ENCODE data around the gene WNT6.

Gene WNT6

GRCh38 chr2:218880859-218881594 is 21.4 kb downstream of the WNT6 start:
- no peak overlapping the region for H3K4me3 ChIP-seq (ENCODE audit: low read length)
- no peak for DNase-seq
- no peak overlapping the region for H2BK120ac ChIP-seq (ENCODE audit: low read depth, low read length)
- no peak overlapping the region for H2AK5ac ChIP-seq (ENCODE audit: low read length)
- H3K79me1 ChIP-seq (ENCODE audit: low read length): no peaks in the 10 kb centered on the region
- H3K27ac ChIP-seq (ENCODE audit: low read depth, low read length): no peak overlapping the region
- no peaks in the 10 kb centered on the region for H3K79me2 ChIP-seq (ENCODE audit: control insufficient read depth, insufficient read depth, low read length)
- H3K23ac ChIP-seq (ENCODE audit: low read length): no peak overlapping the region
- H3K4ac ChIP-seq (ENCODE audit: low read depth, low read length): no peak overlapping the region
- no peak overlapping the region for H3K4me2 ChIP-seq (ENCODE audit: low read length)
- H3K4me1 ChIP-seq (ENCODE audit: control insufficient read depth, low read depth, low read length): no peaks in the 10 kb centered on the region
- no peak overlapping the region for H3K9ac ChIP-seq (ENCODE audit: low read length)
- no peak overlapping the region for H4K8ac ChIP-seq (ENCODE audit: low read depth, low read length)
- no peak overlapping the region for H4K5ac ChIP-seq (ENCODE audit: low read length)
- H3K18ac ChIP-seq (ENCODE audit: low read length): no peak overlapping the region
- no peak overlapping the region for H2BK15ac ChIP-seq (replicated peaks; ENCODE audit: low read depth)
- H3K27me3 ChIP-seq (ENCODE audit: insufficient read depth, low read length, poor library complexity): peaks cover 76% of the 10 kb centered on the region
- no peaks in the 10 kb centered on the region for H3K36me3 ChIP-seq (ENCODE audit: control insufficient read depth, insufficient read depth, low read length)
- WGBS (ENCODE audit: extremely low coverage, insufficient coverage, low lambda C conversion rate): no CpG with 5 or more reads among the region's 24 CpGs
- no peak overlapping the region for H3K56ac ChIP-seq (ENCODE audit: low read length)
- H2BK5ac ChIP-seq (ENCODE audit: low read length): no peak overlapping the region

GRCh38 chr2:218881744-218882460 is 22.3 kb downstream of the WNT6 start:
- H3K18ac ChIP-seq (ENCODE audit: low read length): no peak overlapping the region
- H3K27me3 ChIP-seq (ENCODE audit: insufficient read depth, low read length, poor library complexity): peaks cover 75% of the 10 kb centered on the region
- H3K56ac ChIP-seq (ENCODE audit: low read length): no peak overlapping the region
- no peak overlapping the region for H2BK120ac ChIP-seq (ENCODE audit: low read depth, low read length)
- no peak overlapping the region for H2AK5ac ChIP-seq (ENCODE audit: low read length)
- H3K4me3 ChIP-seq (ENCODE audit: low read length): no peak overlapping the region
- WGBS (ENCODE audit: extremely low coverage, insufficient coverage, low lambda C conversion rate): no CpG with 5 or more reads among the region's 13 CpGs
- H3K4ac ChIP-seq (ENCODE audit: low read depth, low read length): no peak overlapping the region
- no peaks in the 10 kb centered on the region for H3K4me1 ChIP-seq (ENCODE audit: control insufficient read depth, low read depth, low read length)
- H4K8ac ChIP-seq (ENCODE audit: low read depth, low read length): no peak overlapping the region
- no peaks in the 10 kb centered on the region for H3K36me3 ChIP-seq (ENCODE audit: control insufficient read depth, insufficient read depth, low read length)
- H2BK5ac ChIP-seq (ENCODE audit: low read length): no peak overlapping the region
- no peak overlapping the region for H3K23ac ChIP-seq (ENCODE audit: low read length)
- no peak overlapping the region for H3K27ac ChIP-seq (ENCODE audit: low read depth, low read length)
- no peak for DNase-seq
- H3K79me1 ChIP-seq (ENCODE audit: low read length): no peaks in the 10 kb centered on the region
- H2BK15ac ChIP-seq (replicated peaks; ENCODE audit: low read depth): no peak overlapping the region
- H3K9ac ChIP-seq (ENCODE audit: low read length): no peak overlapping the region
- H3K4me2 ChIP-seq (ENCODE audit: low read length): no peak overlapping the region
- H4K5ac ChIP-seq (ENCODE audit: low read length): no peak overlapping the region
- H3K79me2 ChIP-seq (ENCODE audit: control insufficient read depth, insufficient read depth, low read length): no peaks in the 10 kb centered on the region

DNA sequence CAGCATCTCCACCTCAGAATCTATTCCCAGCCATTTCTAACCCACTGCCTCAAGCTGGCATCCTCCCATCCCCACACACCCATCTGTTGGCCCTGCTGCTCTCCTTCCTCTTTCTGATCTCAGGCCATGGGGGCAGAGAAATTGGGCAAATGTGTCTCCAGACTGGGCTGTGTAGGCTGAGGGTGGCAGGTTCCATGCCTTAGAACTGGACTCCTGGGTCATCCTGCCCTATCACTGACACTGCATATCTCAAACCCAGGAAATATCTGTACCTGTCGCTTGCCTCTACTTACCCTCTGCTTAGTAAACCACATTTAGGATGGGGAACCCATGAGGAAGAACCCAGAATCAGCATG is 22.8 kb downstream of the WNT6 start:
- H3K79me2 ChIP-seq (ENCODE audit: control insufficient read depth, insufficient read depth, low read length): no peaks in the 10 kb centered on the region
- H3K27ac ChIP-seq (ENCODE audit: low read depth, low read length): no peak overlapping the region
- H3K4me3 ChIP-seq (ENCODE audit: low read length): no peak overlapping the region
- no peak overlapping the region for H2BK120ac ChIP-seq (ENCODE audit: low read depth, low read length)
- H4K5ac ChIP-seq (ENCODE audit: low read length): no peak overlapping the region
- no peak overlapping the region for H3K4ac ChIP-seq (ENCODE audit: low read depth, low read length)
- H3K4me2 ChIP-seq (ENCODE audit: low read length): no peak overlapping the region
- no peaks in the 10 kb centered on the region for H3K4me1 ChIP-seq (ENCODE audit: control insufficient read depth, low read depth, low read length)
- H3K9ac ChIP-seq (ENCODE audit: low read length): no peak overlapping the region
- no peak overlapping the region for H3K18ac ChIP-seq (ENCODE audit: low read length)
- no peak overlapping the region for H3K56ac ChIP-seq (ENCODE audit: low read length)
- H3K36me3 ChIP-seq (ENCODE audit: control insufficient read depth, insufficient read depth, low read length): no peaks in the 10 kb centered on the region
- no peak for DNase-seq
- H3K23ac ChIP-seq (ENCODE audit: low read length): no peak overlapping the region
- no peak overlapping the region for H2BK5ac ChIP-seq (ENCODE audit: low read length)
- H3K27me3 ChIP-seq (ENCODE audit: insufficient read depth, low read length, poor library complexity): peaks cover 77% of the 10 kb centered on the region
- no peak overlapping the region for H4K8ac ChIP-seq (ENCODE audit: low read depth, low read length)
- no CpG with 5 or more reads among the region's 1 CpG for WGBS (ENCODE audit: extremely low coverage, insufficient coverage, low lambda C conversion rate)
- H2AK5ac ChIP-seq (ENCODE audit: low read length): no peak overlapping the region
- no peak overlapping the region for H2BK15ac ChIP-seq (replicated peaks; ENCODE audit: low read depth)
- no peaks in the 10 kb centered on the region for H3K79me1 ChIP-seq (ENCODE audit: low read length)

DNA sequence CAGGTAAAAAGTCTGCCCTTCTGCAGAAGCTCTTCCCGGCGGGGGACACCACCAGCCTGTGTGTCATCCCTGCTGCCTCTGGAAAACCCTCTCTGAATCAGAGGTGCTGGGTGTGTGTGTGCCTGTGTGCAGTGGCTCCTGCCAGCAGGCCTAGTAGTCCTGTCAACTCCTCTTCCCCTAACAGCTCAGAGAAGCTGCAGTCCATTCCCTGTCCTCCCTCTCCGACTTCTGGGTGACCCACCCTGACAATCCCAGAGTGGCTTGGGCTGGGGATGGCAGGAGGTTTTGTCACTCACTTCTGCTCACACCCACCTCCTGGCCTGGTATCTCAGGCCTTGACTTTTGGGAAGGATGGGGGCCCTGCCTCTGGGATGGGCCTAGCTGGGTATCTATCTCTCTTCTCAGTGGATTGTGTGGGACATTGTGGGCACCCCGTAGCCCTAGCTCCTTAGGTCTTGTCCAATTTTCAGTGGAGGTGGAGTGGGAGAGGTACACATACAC is 23.3 kb downstream of the WNT6 start:
- H3K56ac ChIP-seq (ENCODE audit: low read length): no peak overlapping the region
- H3K23ac ChIP-seq (ENCODE audit: low read length): no peak overlapping the region
- no peak overlapping the region for H3K4me2 ChIP-seq (ENCODE audit: low read length)
- no peaks in the 10 kb centered on the region for H3K36me3 ChIP-seq (ENCODE audit: control insufficient read depth, insufficient read depth, low read length)
- no peak overlapping the region for H2BK15ac ChIP-seq (replicated peaks; ENCODE audit: low read depth)
- H4K5ac ChIP-seq (ENCODE audit: low read length): no peak overlapping the region
- H3K27me3 ChIP-seq (ENCODE audit: insufficient read depth, low read length, poor library complexity): peaks cover 78% of the 10 kb centered on the region
- no peak overlapping the region for H3K9ac ChIP-seq (ENCODE audit: low read length)
- no peak overlapping the region for H2AK5ac ChIP-seq (ENCODE audit: low read length)
- no peak overlapping the region for H2BK5ac ChIP-seq (ENCODE audit: low read length)
- H3K18ac ChIP-seq (ENCODE audit: low read length): no peak overlapping the region
- no peak overlapping the region for H2BK120ac ChIP-seq (ENCODE audit: low read depth, low read length)
- H3K4ac ChIP-seq (ENCODE audit: low read depth, low read length): no peak overlapping the region
- no CpG with 5 or more reads among the region's 4 CpGs for WGBS (ENCODE audit: extremely low coverage, insufficient coverage, low lambda C conversion rate)
- H4K8ac ChIP-seq (ENCODE audit: low read depth, low read length): no peak overlapping the region
- DNase-seq: no peak
- no peaks in the 10 kb centered on the region for H3K79me1 ChIP-seq (ENCODE audit: low read length)
- H3K4me3 ChIP-seq (ENCODE audit: low read length): no peak overlapping the region
- no peaks in the 10 kb centered on the region for H3K79me2 ChIP-seq (ENCODE audit: control insufficient read depth, insufficient read depth, low read length)
- no peak overlapping the region for H3K27ac ChIP-seq (ENCODE audit: low read depth, low read length)
- no peaks in the 10 kb centered on the region for H3K4me1 ChIP-seq (ENCODE audit: control insufficient read depth, low read depth, low read length)

DNA sequence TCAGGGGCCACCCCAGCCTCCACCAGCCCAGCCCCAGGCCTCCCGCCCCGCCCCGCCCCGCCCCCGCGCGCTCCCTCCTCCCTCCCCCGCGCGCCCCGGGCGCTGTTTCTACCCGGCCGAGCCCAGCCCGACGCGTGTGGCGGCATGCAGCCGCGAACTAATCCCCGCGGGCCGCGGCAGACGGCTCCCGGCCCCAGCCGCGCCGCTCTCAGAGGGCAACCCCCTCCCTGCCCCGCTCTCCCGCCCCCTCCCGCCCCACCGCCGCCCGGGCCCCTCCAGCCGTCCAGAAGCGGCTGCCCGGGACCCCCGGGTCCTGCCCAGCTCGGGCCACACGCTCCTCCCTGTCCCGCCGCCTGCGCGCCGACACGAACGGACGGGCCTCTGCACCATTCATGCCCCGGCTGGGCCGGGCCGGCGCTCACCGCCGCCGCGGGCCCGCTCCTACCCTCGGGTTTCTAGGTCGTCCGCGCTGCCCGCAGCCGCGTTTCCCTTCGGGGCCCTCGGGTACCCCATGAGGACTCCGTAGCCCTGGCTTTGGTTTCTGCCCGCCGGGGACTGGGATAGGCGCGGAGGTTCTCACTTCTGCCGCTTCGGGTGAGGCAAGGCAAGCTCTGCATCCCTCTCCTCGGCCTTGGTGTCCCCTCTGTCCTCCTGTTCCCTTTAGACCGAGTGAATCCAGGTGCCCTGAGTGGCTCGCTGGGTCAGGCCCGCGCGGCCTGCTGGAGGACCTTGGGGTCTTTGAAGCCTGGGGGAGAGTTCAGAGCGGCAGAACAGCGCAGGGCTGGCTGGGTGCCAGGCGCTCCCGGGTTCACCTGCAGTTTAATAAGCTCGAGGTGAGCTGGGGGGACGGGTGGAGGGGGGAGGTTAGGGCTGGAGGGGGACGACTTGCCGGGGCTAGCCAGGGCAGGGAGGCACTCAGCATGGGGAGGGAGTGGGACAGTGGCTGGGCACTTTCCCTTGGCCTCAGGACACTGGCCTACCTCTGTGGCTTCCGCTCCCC is 24.2 kb downstream of the WNT6 start:
- H2AK5ac ChIP-seq (ENCODE audit: low read length): no peak overlapping the region
- no peak overlapping the region for H4K8ac ChIP-seq (ENCODE audit: low read depth, low read length)
- H2BK15ac ChIP-seq (replicated peaks; ENCODE audit: low read depth): no peak overlapping the region
- peaks cover 74% of the 10 kb centered on the region for H3K27me3 ChIP-seq (ENCODE audit: insufficient read depth, low read length, poor library complexity)
- no peak overlapping the region for H3K4ac ChIP-seq (ENCODE audit: low read depth, low read length)
- H3K4me3 ChIP-seq (ENCODE audit: low read length): no peak overlapping the region
- no peaks in the 10 kb centered on the region for H3K4me1 ChIP-seq (ENCODE audit: control insufficient read depth, low read depth, low read length)
- no peak overlapping the region for H4K5ac ChIP-seq (ENCODE audit: low read length)
- no CpG with 5 or more reads among the region's 89 CpGs for WGBS (ENCODE audit: extremely low coverage, insufficient coverage, low lambda C conversion rate)
- peak overlapping the region; percentile 5 for H3K9ac ChIP-seq (ENCODE audit: low read length)
- H3K79me1 ChIP-seq (ENCODE audit: low read length): no peaks in the 10 kb centered on the region
- no peaks in the 10 kb centered on the region for H3K79me2 ChIP-seq (ENCODE audit: control insufficient read depth, insufficient read depth, low read length)
- no peak overlapping the region for H2BK120ac ChIP-seq (ENCODE audit: low read depth, low read length)
- H3K23ac ChIP-seq (ENCODE audit: low read length): no peak overlapping the region
- H3K18ac ChIP-seq (ENCODE audit: low read length): no peak overlapping the region
- H3K27ac ChIP-seq (ENCODE audit: low read depth, low read length): no peak overlapping the region
- no peak for DNase-seq
- H3K36me3 ChIP-seq (ENCODE audit: control insufficient read depth, insufficient read depth, low read length): no peaks in the 10 kb centered on the region
- no peak overlapping the region for H2BK5ac ChIP-seq (ENCODE audit: low read length)
- no peak overlapping the region for H3K56ac ChIP-seq (ENCODE audit: low read length)
- peak overlapping the region; percentile 22 for H3K4me2 ChIP-seq (ENCODE audit: low read length)
